ENCODE results near the gene PCDH10. TPM values are rescaled to one million over a fixed set of nuclear protein-coding genes. Genes with fewer than 3 reads are reported as not detected.

Gene PCDH10
- total RNA-seq, 2 donors from 2014 or later = 0.22 to 0.37 TPM

- no peaks in the 10 kb centered on the region for H3K36me3 ChIP-seq
- no peak for TF ChIP-seq CTCF (IDR thresholded peaks at IDR 0.05)
- intact Hi-C loops (cut with DNase I) = no loop called here
- H3K4me3 ChIP-seq = no peak overlapping the region
- no peak overlapping the region for H3K27ac ChIP-seq
- H3K9me3 ChIP-seq = no peaks in the 10 kb centered on the region
- no peaks in the 10 kb centered on the region for H3K4me1 ChIP-seq
- no peaks in the 10 kb centered on the region for H3K27me3 ChIP-seq
- no peak overlapping the region for H3K9ac ChIP-seq (ENCODE audit: low read depth in 2 of 2, low read length in 2 of 2)
- DNase-seq = no peak
Measured at GRCh38 chr4:133137571-133137970, 11.5 kb upstream of the PCDH10 start.

DNA sequence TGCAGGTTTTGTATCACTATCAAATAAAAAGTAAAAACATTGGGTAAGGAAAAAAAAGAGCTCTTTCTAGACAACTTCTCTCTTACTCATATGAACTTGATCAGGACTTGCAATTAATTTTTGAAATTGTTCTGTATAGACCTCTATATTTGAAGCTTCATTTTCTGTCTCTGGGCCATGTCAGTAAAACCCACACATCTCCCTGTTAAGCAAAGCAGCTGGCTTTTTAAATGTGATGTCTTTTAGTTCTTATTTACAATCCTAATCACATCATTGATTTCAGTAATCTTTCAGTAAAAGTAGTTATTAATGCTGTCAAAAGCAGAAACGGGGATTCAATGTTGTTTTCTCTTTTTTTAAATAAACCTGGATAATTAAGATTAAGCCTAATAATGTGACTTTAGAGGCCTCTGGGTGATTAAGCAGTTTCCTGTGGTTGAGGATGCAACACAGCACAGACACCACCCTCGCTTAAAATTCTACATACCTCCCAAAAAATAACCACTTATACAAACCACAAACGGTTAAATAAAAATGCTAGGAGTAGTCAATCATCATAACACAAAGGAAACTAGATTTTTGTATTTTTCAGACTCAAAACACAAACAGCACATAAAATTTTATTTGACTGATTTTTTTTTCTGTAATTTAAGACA lies 5.2 kb upstream of the PCDH10 start:
- Histone ChIP-seq H3K4me3 (no peak overlapping the region), H3K4me1 (no peaks in the 10 kb centered on the region), H3K36me3 (no peaks in the 10 kb centered on the region), H3K9ac (ENCODE audit: low read depth in 2 of 2, low read length in 2 of 2) (no peak overlapping the region), H3K27me3 (peaks cover 23% of the 10 kb centered on the region), H3K9me3 (no peaks in the 10 kb centered on the region), H3K27ac (no peak overlapping the region)
- no peak for TF ChIP-seq CTCF (IDR thresholded peaks at IDR 0.05)
- intact Hi-C loops (cut with DNase I) = no loop called here
- DNase-seq = no peak

DNA sequence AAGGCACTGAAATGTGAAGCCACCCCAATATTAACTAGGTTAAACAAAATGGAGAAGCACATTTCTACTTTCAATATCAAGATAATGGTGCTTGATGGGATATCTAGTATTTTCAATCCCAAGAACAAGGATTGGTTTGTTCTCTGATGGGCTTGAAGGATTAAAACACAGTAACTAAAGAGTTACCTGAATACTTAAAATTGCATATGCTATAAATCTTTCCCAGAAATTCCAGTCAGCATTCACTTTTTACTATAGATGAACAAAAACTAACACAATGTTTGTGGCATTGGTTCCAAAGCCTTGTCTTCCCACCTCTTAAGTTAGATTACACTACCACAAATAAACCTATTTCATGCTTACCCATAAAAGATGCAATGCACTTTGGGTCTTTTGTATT lies 3.9 kb upstream of the PCDH10 start:
- Histone ChIP-seq H3K9ac (ENCODE audit: low read depth in 2 of 2, low read length in 2 of 2) (no peak overlapping the region), H3K4me1 (no peaks in the 10 kb centered on the region), H3K27me3 (peaks cover 24% of the 10 kb centered on the region), H3K27ac (no peak overlapping the region), H3K36me3 (no peaks in the 10 kb centered on the region), H3K9me3 (no peaks in the 10 kb centered on the region), H3K4me3 (no peak overlapping the region)
- intact Hi-C loops (cut with DNase I) = no loop called here
- no peak for DNase-seq
- no peak for TF ChIP-seq CTCF (IDR thresholded peaks at IDR 0.05)

DNA sequence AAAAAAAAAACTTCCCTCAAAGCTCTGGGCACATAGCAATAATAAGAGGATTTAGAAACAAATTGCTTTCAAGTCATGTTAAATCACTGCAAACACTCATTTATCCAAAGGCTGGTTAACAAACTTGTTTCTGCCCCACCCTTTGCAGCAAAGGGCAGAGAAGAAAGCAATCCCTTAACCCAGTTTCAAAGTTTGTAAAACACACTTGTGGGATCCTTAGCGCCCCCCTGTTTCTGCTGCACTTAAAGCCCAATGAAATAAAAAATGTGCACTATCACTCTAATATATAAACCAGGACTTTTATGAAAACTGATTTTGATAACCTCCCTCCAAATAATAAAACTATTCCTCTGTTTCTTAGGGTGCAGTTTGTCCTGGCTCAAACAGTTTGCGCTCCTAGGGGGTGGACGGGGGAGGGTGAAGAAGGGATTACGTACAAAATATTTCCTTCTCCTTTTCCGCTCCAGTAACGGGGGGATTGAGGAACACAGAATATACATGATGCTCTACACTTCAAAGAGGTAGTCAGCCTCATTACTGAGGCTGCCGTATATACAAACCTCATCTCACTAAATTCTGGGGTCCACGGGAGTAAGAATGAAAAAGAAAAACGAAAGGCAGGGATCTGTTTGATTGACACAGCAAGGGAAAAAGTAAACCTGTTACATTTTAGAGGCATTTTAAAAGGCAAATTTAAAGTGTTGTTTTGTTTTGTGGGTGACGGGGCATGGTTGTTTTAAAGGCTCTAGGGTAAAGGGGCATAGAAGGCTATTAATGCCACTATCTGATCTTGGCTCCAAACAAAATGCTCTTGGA lies 3.1 kb upstream of the PCDH10 start:
- Histone ChIP-seq H3K4me1 (no peaks in the 10 kb centered on the region), H3K27me3 (peaks cover 31% of the 10 kb centered on the region), H3K4me3 (no peak overlapping the region), H3K9me3 (no peaks in the 10 kb centered on the region), H3K27ac (no peak overlapping the region), H3K36me3 (no peaks in the 10 kb centered on the region), H3K9ac (ENCODE audit: low read depth in 2 of 2, low read length in 2 of 2) (no peak overlapping the region)
- intact Hi-C loops (cut with DNase I) = no loop called here
- DNase-seq = no peak
- TF ChIP-seq CTCF (IDR thresholded peaks at IDR 0.05) = no peak

- no peak overlapping the region for H3K9ac ChIP-seq (ENCODE audit: low read depth in 2 of 2, low read length in 2 of 2)
Measured at GRCh38 chr4:133146574-133147241, 2.4 kb upstream of the PCDH10 start.

More at GRCh38 chr4:133146574-133147241, 2.4 kb upstream of the PCDH10 start:
- Histone ChIP-seq H3K27me3 (peaks cover 39% of the 10 kb centered on the region), H3K27ac (no peak overlapping the region), H3K9me3 (no peaks in the 10 kb centered on the region), H3K4me3 (no peak overlapping the region), H3K4me1 (no peaks in the 10 kb centered on the region), H3K36me3 (no peaks in the 10 kb centered on the region)
- peak; percentile 66 for TF ChIP-seq CTCF (IDR thresholded peaks at IDR 0.05)
- intact Hi-C loops (cut with DNase I) = no loop called here
- no peak for DNase-seq
